ENCODE measurements around the gene MDFIC2. TPM values are rescaled to one million over a fixed set of nuclear protein-coding genes. Genes with fewer than 3 reads are reported as not detected.

The MDFIC2 gene
- polyA plus RNA-seq, 2 of the 4 experiments (the other 2 are of a cell fraction), result not detected

GRCh38 chr3:70186221-70186620 lies 126.2 kb downstream of the MDFIC2 start:
- WGBS (ENCODE audit: missing lambda C conversion rate), result 91% methylated on average over 2 of the region's 2 CpGs
- CTCF ChIA-PET, result no interaction called here
- POLR2A ChIA-PET, result no interaction called here

GRCh38 chr3:70185661-70186060 lies 126.8 kb downstream of the MDFIC2 start:
- WGBS (ENCODE audit: missing lambda C conversion rate), result 82% methylated on average over 1 of the region's 1 CpG
- FAIRE-seq, result no peak

More at GRCh38 chr3:70186221-70186620, 126.2 kb downstream of the MDFIC2 start:
- ATAC-seq (no peak), FAIRE-seq (no peak), DNase-seq (ENCODE audit: low read depth in 1 of 2, low spot score in 1 of 2) (no peak)
- no peaks in the 10 kb centered on the region for H3K9me3 ChIP-seq
- H3K4me2 ChIP-seq, result no peak overlapping the region
- TF ChIP-seq FOSB (CRISPR knock-in tag; IDR thresholded peaks at IDR 0.05) (no peak), CHD4 (IDR thresholded peaks at IDR 0.05; ENCODE audit: borderline replicate concordance) (no peak), CBX2 (IDR thresholded peaks at IDR 0.05; ENCODE audit: borderline replicate concordance, low read depth) (no peak)
- no peak overlapping the region for H3K4me3 ChIP-seq
- H3K4me1 ChIP-seq, result no peaks in the 10 kb centered on the region
- no peak overlapping the region for H3K27ac ChIP-seq

GRCh38 chr3:70183781-70184504 lies 128.5 kb downstream of the MDFIC2 start:
- no peaks in the 10 kb centered on the region for H3K4me1 ChIP-seq
- no peak for TF ChIP-seq EP300 (IDR thresholded peaks at IDR 0.05)
- TF ChIP-seq HES2 (IDR thresholded peaks at IDR 0.05), result no peak
- TF ChIP-seq ZNF302 (CRISPR knock-in tag; IDR thresholded peaks at IDR 0.05), result no peak
- TF ChIP-seq ELK1 (IDR thresholded peaks at IDR 0.05; ENCODE audit: low read depth, low read length), result no peak
- FAIRE-seq (no peak), DNase-seq (ENCODE audit: low read depth in 1 of 2, low spot score in 1 of 2) (no peak), ATAC-seq (no peak)
- H3K4me2 ChIP-seq, result no peak overlapping the region
- no peak overlapping the region for H3K27ac ChIP-seq
- WGBS (ENCODE audit: missing lambda C conversion rate), result 58% methylated on average over 8 of the region's 8 CpGs
- no peak overlapping the region for H3K4me3 ChIP-seq
- no peaks in the 10 kb centered on the region for H3K9me3 ChIP-seq
- ChIA-PET CTCF (no interaction called here), POLR2A (no interaction called here)

More at GRCh38 chr3:70185661-70186060, 126.8 kb downstream of the MDFIC2 start:
- no peak for TF ChIP-seq BCL3 (IDR thresholded peaks at IDR 0.05)
- no peak for TF ChIP-seq RAD21 (conservative IDR thresholded peaks at IDR 0.05 in 1 of 2, IDR thresholded peaks at IDR 0.05 in 1 of 2)
- TF ChIP-seq ELK1 (IDR thresholded peaks at IDR 0.05; ENCODE audit: low read depth, low read length), result no peak
- ChIA-PET POLR2A (no interaction called here), CTCF (interaction anchor here (0.9 kb wide), 1 partner anchor 96 kb away, joined by 3 read pairs; no protein-coding TSS in a partner anchor)
- DNase-seq (ENCODE audit: low read depth in 1 of 2, low spot score in 1 of 2) (no peak), ATAC-seq (no peak)
- Histone ChIP-seq H3K4me1 (no peaks in the 10 kb centered on the region), H3K9me3 (no peaks in the 10 kb centered on the region), H3K4me2 (no peak overlapping the region), H3K27ac (no peak overlapping the region), H3K4me3 (no peak overlapping the region)

- DNase-seq (ENCODE audit: low read depth in 1 of 2, low spot score in 1 of 2) (no peak), ATAC-seq (no peak), FAIRE-seq (no peak)
- ChIA-PET POLR2A (no interaction called here), CTCF (interaction anchor here (0.7 to 1.0 kb wide), 2 partner anchors 10 to 178 kb away, joined by 3 to 5 read pairs; no protein-coding TSS in a partner anchor)
- no peak overlapping the region for H3K27ac ChIP-seq
- no peaks in the 10 kb centered on the region for H3K9me3 ChIP-seq
- H3K4me2 ChIP-seq, result no peak overlapping the region
- 61% methylated on average over 12 of the region's 12 CpGs for WGBS (ENCODE audit: missing lambda C conversion rate)
- no peaks in the 10 kb centered on the region for H3K4me1 ChIP-seq
- TF ChIP-seq HMGXB4 (CRISPR knock-in tag; IDR thresholded peaks at IDR 0.05; ENCODE audit: borderline replicate concordance), result no peak
- no peak for TF ChIP-seq CBX2 (IDR thresholded peaks at IDR 0.05; ENCODE audit: borderline replicate concordance, low read depth)
- no peak for TF ChIP-seq BCL3 (IDR thresholded peaks at IDR 0.05)
- no peak for TF ChIP-seq NPAS2 (CRISPR knock-in tag; IDR thresholded peaks at IDR 0.05; ENCODE audit: borderline replicate concordance)
- no peak for TF ChIP-seq ZFP36 (IDR thresholded peaks at IDR 0.05; ENCODE audit: borderline replicate concordance, partially characterized antibody)
- no peak for TF ChIP-seq PBX3 (IDR thresholded peaks at IDR 0.05)
- no peak for TF ChIP-seq EHMT2 (IDR thresholded peaks at IDR 0.05; ENCODE audit: low read depth)
- TF ChIP-seq JUN (IDR thresholded peaks at IDR 0.05), result no peak
- no peak for TF ChIP-seq MAZ (IDR thresholded peaks at IDR 0.05; ENCODE audit: borderline replicate concordance, low read depth, low read length)
- H3K4me3 ChIP-seq, result no peak overlapping the region
Measured at GRCh38 chr3:70182166-70182565, 130.3 kb downstream of the MDFIC2 start.
